GM13977 (cell line): ENCODE measurements around the gene PRUNE2.

Experiments used
- DNase-seq: peaks from one replicate; pipeline ENCODE4 v3.0.0; 2012; ENCODE audit warnings: low spot score
- in situ Hi-C: fragments of 300-500 bp; cut with MboI; formaldehyde crosslinking; loops from one replicate; pipeline ENCODE4 v1.12.0; 2022; ENCODE audit warnings: low sequenced_read_pairs, low pct_unique_long_range_greater_than_20kb, mixed read lengths, inconsistent platforms; ENCODE audit not compliant: unreplicated experiment
- TF ChIP-seq, protein P1 (sequence below): IDR thresholded peaks from 2 replicates; pipeline ENCODE4 v1.5.1; 2012; ENCODE audit warnings: mild to moderate bottlenecking, control low read depth; ENCODE audit not compliant: insufficient read depth; ENCODE audit errors: extremely low read depth, missing control alignments

Gene PRUNE2

GRCh38 chr9:76732341-76732958 is 173.5 kb downstream of the PRUNE2 start:
- TF ChIP-seq, protein P1, sequence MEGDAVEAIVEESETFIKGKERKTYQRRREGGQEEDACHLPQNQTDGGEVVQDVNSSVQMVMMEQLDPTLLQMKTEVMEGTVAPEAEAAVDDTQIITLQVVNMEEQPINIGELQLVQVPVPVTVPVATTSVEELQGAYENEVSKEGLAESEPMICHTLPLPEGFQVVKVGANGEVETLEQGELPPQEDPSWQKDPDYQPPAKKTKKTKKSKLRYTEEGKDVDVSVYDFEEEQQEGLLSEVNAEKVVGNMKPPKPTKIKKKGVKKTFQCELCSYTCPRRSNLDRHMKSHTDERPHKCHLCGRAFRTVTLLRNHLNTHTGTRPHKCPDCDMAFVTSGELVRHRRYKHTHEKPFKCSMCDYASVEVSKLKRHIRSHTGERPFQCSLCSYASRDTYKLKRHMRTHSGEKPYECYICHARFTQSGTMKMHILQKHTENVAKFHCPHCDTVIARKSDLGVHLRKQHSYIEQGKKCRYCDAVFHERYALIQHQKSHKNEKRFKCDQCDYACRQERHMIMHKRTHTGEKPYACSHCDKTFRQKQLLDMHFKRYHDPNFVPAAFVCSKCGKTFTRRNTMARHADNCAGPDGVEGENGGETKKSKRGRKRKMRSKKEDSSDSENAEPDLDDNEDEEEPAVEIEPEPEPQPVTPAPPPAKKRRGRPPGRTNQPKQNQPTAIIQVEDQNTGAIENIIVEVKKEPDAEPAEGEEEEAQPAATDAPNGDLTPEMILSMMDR: no peak
- DNase-seq: no peak
- in situ Hi-C loops: no loop called here

GRCh38 chr9:76730801-76731200 is 175.1 kb downstream of the PRUNE2 start:
- in situ Hi-C loops: no loop called here
- DNase-seq: no peak
- TF ChIP-seq, protein P1: no peak

GRCh38 chr9:76729980-76730737 is 175.8 kb downstream of the PRUNE2 start:
- no peak for DNase-seq
- TF ChIP-seq, protein P1: no peak
- in situ Hi-C loops: no loop called here

- TF ChIP-seq, protein P1: no peak
- DNase-seq: no peak
- in situ Hi-C loops: no loop called here
These were observed 176.8 kb downstream of the PRUNE2 start for GRCh38 chr9:76729116-76729515.

- TF ChIP-seq, protein P1: no peak
- in situ Hi-C loops: no loop called here
- no peak for DNase-seq
These were observed 180.0 kb downstream of the PRUNE2 start for GRCh38 chr9:76725885-76726284.

DNA sequence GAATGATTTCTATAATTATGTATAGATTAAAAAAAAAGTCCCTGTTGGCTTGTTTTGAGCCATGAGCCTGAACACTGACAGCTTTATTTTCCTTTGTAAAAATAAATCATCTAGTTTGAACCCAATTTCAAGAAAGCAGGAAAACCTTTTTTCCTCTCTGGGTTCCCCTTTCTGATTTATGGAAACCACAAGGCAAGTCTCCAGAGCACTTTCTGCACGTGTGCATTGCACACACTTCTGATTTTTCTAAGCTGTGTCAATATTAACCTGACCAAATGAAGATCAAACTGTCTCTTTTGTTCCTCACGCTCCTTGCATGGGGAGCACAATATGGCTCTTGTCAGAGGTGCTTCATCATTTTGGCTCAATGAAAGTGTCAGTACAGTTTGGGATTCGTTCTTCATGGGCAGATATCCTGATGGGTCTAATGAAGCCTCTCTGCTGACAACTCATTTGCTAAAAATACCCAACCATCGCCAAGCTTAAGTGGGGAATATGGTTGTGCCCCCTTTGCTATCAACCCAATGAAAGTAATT is 180.8 kb downstream of the PRUNE2 start:
- in situ Hi-C loops: no loop called here
- TF ChIP-seq, protein P1: no peak
- DNase-seq: no peak
